Fibroblast of the conjunctiva (primary cell): ENCODE results near the gene TANC1.

Experiments used
- DNase-seq: peaks from one replicate; pipeline ENCODE4 v3.0.0-alpha.2; 2010; ENCODE audit warnings: low read depth

TANC1 gene

GRCh38 chr2:158994920-158995676 is 26.7 kb downstream of the TANC1 start:
- no peak for DNase-seq

- no peak for DNase-seq
These were observed 27.2 kb downstream of the TANC1 start for GRCh38 chr2:158995677-158996049.

- DNase-seq = no peak
These were observed 28.0 kb downstream of the TANC1 start for GRCh38 chr2:158996378-158996993.

- DNase-seq = no peak
These were observed 28.8 kb downstream of the TANC1 start for GRCh38 chr2:158997037-158997790.

GRCh38 chr2:158998551-158999248 is 30.3 kb downstream of the TANC1 start:
- DNase-seq = no peak

GRCh38 chr2:158999458-158999857 is 31.0 kb downstream of the TANC1 start:
- no peak for DNase-seq

- no peak for DNase-seq
These were observed 31.6 kb downstream of the TANC1 start for GRCh38 chr2:159000072-159000471.

- DNase-seq = no peak
These were observed 34.1 kb downstream of the TANC1 start for GRCh38 chr2:159002462-159003111.

- no peak for DNase-seq
These were observed 35.1 kb downstream of the TANC1 start for GRCh38 chr2:159003555-159003954.

GRCh38 chr2:159004849-159005248 is 36.4 kb downstream of the TANC1 start:
- DNase-seq = no peak

- no peak for DNase-seq
These were observed 41.5 kb downstream of the TANC1 start for GRCh38 chr2:159009940-159010339.

- peak; percentile 16 for DNase-seq
These were observed 41.9 kb downstream of the TANC1 start for GRCh38 chr2:159010340-159010739.

- DNase-seq = no peak
These were observed 42.5 kb downstream of the TANC1 start for GRCh38 chr2:159010963-159011362.

- no peak for DNase-seq
These were observed 43.7 kb downstream of the TANC1 start for GRCh38 chr2:159012142-159012541.

- no peak for DNase-seq
These were observed 44.7 kb downstream of the TANC1 start for GRCh38 chr2:159013103-159013502.

GRCh38 chr2:159015174-159015573 is 46.7 kb downstream of the TANC1 start:
- DNase-seq = no peak

- no peak for DNase-seq
These were observed 47.4 kb downstream of the TANC1 start for GRCh38 chr2:159015823-159016222.

- DNase-seq = no peak
These were observed 49.4 kb downstream of the TANC1 start for GRCh38 chr2:159017837-159018236.

- DNase-seq = no peak
These were observed 50.6 kb downstream of the TANC1 start for GRCh38 chr2:159019021-159019420.

GRCh38 chr2:159022019-159022418 is 53.6 kb downstream of the TANC1 start:
- no peak for DNase-seq

- DNase-seq = no peak
These were observed 57.7 kb downstream of the TANC1 start for GRCh38 chr2:159026170-159026569.

GRCh38 chr2:159028776-159029175 is 60.3 kb downstream of the TANC1 start:
- no peak for DNase-seq
